GM12891 (cell line): ENCODE data around the gene NPR1.

ENCODE experiments used
- DNase-seq: peaks from one replicate; pipeline ENCODE4 v3.0.0; 2011; ENCODE audit warnings: low spot score; ENCODE audit not compliant: insufficient read length
- FAIRE-seq: peaks from 2 replicates; lab custom pipeline; 2011; peaks lifted over from hg19 to GRCh38; lab: Jason Lieb, UNC
- PAX5 ChIP-seq: IDR thresholded peaks from 2 replicates; pipeline ENCODE4 v1.6.1; 2011; ENCODE audit warnings: low read length, moderate library complexity, mild to moderate bottlenecking; ENCODE audit not compliant: insufficient read depth, severe bottlenecking
- POLR2A ChIP-seq: IDR thresholded peaks from 2 replicates; pipeline ENCODE4 v1.6.1; 2011; ENCODE audit warnings: low read depth, low read length, control low read depth
- POLR2AphosphoS5 ChIP-seq: IDR thresholded peaks from 2 replicates; pipeline ENCODE4 v1.6.1; 2011; ENCODE audit warnings: low read depth, low read length, control low read depth
- POU2F2 ChIP-seq: IDR thresholded peaks from 2 replicates; pipeline ENCODE4 v1.6.1; 2011; ENCODE audit warnings: low read depth, mild to moderate bottlenecking, control low read depth, low read length, moderate library complexity
- SPI1 ChIP-seq: IDR thresholded peaks from 2 replicates; pipeline ENCODE4 v1.6.1; 2011; ENCODE audit warnings: low read depth, low read length, control low read depth
- TAF1 ChIP-seq: IDR thresholded peaks from 2 replicates; pipeline ENCODE4 v1.6.1; 2011; ENCODE audit warnings: low read depth, low read length, control low read depth

The NPR1 gene

DNA sequence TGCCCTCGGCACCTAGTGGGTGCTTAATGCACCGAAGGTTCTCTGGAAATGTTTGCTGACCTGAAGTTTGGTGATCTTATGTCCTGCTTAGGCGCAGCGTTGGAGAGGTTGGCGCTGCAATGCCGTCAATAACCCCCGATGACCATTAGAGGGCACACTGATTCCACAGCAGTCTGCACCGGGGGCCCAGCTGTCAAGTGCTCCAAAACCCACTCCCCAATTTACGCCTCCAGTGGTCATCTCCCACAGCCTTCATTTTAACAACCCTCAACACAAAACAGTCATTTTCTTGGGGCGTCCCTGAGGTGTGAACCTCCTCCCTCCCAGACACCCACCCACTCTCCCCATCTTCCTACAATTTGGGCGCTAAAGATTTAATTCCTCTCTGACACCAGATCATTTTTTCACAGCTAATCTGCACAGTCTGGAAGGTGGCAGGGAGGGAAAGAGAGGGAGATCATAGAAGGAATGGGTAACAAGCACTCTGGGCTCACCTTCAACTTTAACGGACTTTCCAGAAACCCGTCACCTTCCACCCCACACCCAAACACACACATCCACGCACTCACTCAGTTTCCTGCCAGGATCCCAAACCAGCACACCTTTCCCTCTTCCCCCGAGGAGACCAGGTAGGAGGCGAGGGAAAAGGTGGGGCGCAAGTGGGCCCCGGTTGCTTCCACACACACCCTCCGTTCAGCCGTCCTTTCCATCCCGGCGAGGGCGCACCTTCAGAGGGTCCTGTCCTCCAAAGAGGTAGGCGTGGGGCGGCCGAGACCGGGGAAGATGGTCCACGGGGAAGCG, 570 bp upstream of the NPR1 start:
- peak; percentile 98 for FAIRE-seq
- no peak for TF ChIP-seq POLR2A
- no peak for TF ChIP-seq PAX5
- TF ChIP-seq SPI1: no peak
- no peak for TF ChIP-seq POU2F2
- TF ChIP-seq TAF1: no peak
- no peak for TF ChIP-seq POLR2AphosphoS5
- DNase-seq: no peak

DNA sequence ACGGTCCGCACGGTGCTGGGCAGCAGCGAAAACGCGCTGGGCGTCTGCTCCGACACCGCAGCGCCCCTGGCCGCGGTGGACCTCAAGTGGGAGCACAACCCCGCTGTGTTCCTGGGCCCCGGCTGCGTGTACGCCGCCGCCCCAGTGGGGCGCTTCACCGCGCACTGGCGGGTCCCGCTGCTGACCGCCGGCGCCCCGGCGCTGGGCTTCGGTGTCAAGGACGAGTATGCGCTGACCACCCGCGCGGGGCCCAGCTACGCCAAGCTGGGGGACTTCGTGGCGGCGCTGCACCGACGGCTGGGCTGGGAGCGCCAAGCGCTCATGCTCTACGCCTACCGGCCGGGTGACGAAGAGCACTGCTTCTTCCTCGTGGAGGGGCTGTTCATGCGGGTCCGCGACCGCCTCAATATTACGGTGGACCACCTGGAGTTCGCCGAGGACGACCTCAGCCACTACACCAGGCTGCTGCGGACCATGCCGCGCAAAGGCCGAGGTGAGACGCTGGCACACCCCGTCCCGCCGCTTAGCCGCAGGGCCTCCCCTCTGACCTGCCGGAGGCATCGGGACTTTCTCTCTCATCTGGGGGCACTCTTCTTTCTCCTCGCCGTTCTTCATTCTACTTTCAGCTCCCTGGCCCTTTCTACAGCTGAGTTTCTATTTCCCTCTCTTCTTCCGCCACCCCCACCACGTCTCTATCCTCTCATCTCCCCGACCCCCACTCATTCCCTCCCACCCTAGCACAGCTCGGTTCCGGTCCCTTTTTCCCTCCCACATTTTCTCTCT, 1.0 kb downstream of the NPR1 start:
- DNase-seq (no peak), FAIRE-seq (peak; percentile 84)
- no peak for TF ChIP-seq POLR2A
- TF ChIP-seq SPI1: no peak
- no peak for TF ChIP-seq POU2F2
- no peak for TF ChIP-seq POLR2AphosphoS5
- no peak for TF ChIP-seq PAX5
- no peak for TF ChIP-seq TAF1

DNA sequence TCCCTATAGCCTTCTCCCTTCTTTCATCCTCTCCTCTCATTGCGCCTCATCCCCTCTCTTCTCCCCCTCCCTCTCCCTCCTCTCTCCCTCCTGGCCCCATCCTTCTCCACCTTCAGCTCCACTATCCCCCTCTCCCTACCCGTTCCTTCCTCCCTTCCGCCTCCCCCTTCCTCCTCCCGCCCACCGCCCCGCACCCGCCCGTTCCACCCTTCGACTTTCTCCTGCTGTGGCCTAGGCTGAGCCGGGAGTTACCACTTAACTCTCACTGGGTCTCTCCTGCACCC, 1.6 kb downstream of the NPR1 start:
- FAIRE-seq (no peak), DNase-seq (no peak)
- TF ChIP-seq PAX5 (no peak), POLR2AphosphoS5 (no peak), TAF1 (no peak), SPI1 (no peak), POU2F2 (no peak), POLR2A (no peak)

DNA sequence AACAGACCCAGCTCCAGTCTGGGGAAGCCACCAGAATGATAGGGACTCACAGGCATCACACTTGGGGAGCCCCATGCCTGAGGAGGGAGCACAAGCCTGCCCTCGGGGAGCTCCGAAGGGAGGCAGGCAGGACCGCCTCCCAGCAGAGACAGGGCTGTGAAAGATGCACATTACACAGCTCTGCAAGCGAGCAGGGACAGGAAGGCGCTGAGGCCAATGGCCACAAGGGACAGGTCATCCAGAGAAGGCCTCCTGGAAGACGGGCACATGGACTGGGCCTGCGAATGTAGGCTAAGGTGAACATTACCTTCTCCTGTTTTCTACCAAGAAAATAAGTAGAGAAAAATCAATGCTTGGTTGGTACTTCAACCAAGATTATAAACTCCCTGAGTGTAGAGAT, 4.2 kb downstream of the NPR1 start:
- TF ChIP-seq POU2F2 (no peak), PAX5 (no peak), POLR2A (no peak), POLR2AphosphoS5 (no peak), TAF1 (no peak), SPI1 (no peak)
- no peak for DNase-seq
- no peak for FAIRE-seq

DNA sequence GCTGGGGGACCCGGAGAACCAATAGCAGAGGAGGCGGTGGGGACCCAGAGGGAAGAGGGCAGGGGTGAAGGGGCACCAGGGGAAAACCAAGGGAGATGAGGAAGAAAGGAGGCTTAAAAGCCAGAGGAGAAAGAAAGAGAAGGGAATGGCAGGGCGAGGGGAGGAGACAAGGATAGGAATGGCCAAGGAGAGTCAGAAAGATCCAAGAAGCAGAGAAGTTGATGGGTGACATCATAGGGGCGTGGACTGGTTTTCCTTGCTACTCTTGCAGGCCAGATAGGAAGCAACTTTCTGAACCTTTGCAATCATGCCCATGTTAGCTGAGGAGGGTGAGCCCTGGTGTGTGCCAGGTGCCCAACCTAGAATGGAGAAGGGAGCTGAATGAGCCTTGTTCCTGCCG, 5.4 kb downstream of the NPR1 start:
- FAIRE-seq (no peak), DNase-seq (no peak)
- TF ChIP-seq TAF1 (no peak), SPI1 (no peak), POU2F2 (no peak), POLR2AphosphoS5 (no peak), POLR2A (no peak), PAX5 (no peak)

DNA sequence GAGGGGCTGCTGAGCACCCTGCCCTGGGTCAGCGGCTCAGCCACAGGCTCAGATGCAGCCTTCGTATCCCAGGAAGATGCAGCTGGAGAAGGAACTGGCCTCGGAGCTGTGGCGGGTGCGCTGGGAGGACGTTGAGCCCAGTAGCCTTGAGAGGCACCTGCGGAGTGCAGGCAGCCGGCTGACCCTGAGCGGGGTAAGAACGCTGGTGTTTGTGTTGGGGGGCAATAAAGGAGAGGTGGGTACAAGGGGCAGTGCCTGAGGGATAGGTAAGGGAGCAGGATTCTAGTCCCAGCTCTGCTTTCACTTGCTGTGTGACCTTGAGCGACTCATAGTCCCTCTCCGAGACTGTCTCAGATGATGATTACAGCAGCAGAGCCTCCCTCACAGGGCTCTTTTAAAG, 6.4 kb downstream of the NPR1 start:
- FAIRE-seq: no peak

DNA sequence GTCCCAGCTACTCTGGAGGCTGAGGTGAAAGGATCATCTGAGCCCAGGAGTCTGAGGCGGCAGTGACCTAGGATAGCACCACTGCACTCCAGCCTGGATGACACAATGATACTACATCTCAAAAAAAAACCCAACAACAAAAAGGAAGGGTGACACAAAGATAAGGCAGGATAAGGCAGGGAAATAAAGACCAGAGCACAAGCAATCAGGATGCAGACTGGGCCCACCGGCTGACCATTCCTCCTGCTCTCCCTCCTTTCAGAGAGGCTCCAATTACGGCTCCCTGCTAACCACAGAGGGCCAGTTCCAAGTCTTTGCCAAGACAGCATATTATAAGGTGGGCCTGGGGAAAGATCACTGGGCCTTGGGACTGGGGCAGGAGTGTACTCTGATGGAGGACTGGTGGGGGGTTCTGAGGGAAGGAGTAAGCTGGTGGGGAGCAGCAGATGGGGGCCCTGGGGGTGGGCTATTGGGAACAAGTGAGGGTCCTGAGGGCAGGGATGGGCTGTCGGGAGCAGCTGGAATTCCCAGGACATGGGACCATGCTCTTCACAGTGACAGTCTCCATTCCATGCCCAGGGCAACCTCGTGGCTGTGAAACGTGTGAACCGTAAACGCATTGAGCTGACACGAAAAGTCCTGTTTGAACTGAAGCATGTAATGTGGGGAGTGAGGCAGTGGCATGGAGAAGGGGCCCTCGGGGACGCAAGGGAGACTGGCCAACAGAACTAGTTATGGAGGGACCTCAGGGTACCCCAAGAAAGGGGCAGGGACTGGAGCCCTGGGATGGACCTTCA, 7.3 kb downstream of the NPR1 start:
- DNase-seq: no peak
- no peak for FAIRE-seq
- TF ChIP-seq POLR2A: no peak
- no peak for TF ChIP-seq PAX5
- TF ChIP-seq POLR2AphosphoS5: no peak
- no peak for TF ChIP-seq POU2F2
- TF ChIP-seq SPI1: no peak
- TF ChIP-seq TAF1: no peak

More for the DNA sequence above, 6.4 kb downstream of the NPR1 start:
- DNase-seq: no peak
- no peak for TF ChIP-seq POU2F2
- no peak for TF ChIP-seq SPI1
- no peak for TF ChIP-seq TAF1
- TF ChIP-seq PAX5: no peak
- no peak for TF ChIP-seq POLR2A

DNA sequence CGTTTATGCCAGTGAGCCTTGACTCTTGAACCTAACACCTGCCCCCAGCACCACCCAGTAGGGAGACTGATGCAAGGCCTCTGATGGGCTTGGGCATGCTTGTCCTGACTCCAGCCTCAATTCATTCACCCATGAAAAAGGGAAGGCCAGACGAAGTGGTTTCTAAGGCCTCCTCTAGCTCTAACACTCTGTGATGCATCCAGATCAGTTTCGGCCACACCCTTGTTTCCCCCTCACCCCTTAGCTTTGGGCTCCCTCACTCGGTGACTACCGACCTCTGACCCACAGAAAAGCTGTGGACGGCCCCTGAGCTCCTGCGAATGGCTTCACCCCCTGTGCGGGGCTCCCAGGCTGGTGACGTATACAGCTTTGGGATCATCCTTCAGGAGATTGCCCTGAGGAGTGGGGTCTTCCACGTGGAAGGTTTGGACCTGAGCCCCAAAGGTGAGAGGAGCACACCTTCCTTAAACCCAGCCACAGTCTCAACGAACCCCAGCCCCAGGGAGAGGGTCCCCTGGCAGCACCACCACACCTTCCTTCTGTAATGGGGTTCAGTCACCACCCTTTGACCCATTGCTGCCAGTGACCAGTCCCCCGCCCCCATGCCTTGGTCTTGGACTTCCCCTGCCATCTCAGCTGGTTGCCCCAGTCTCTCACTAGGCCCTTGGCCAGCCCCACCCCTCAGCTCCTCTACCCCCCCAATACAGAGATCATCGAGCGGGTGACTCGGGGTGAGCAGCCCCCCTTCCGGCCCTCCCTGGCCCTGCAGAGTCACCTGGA, 9.0 kb downstream of the NPR1 start:
- FAIRE-seq (no peak), DNase-seq (no peak)

More for the DNA sequence above, 9.0 kb downstream of the NPR1 start:
- TF ChIP-seq POLR2A: no peak
- TF ChIP-seq POU2F2: no peak
- no peak for TF ChIP-seq TAF1
- TF ChIP-seq POLR2AphosphoS5: no peak
- TF ChIP-seq PAX5: no peak
- no peak for TF ChIP-seq SPI1
